M059J (cell line): ENCODE results near the gene EXOC4. TPM values are rescaled to one million over a fixed set of nuclear protein-coding genes. Genes with fewer than 3 reads are reported as not detected.
"Not testable (repeated sequence)": the region's sequence is repeated elsewhere in the genome, so short reads cannot be mapped to it uniquely, and the experiment has no call there.

Source experiments
- DNase-seq: peaks from one replicate; pipeline ENCODE4 v3.0.0-alpha.2; 2012; ENCODE audit warnings: low read depth
- total RNA-seq: library from RNA; depleted of rRNA; stranded (reverse); fragments of >200 nt; shearing (Covaris generic); gene quantifications from 2 replicates; pipeline ENCODE4 v1.2.3, GENCODE V29; 2014

Gene EXOC4
- total RNA-seq, 1 experiment from 2014 or later, result 70.5 TPM

- no peak for DNase-seq
These were observed 727.9 kb downstream of the EXOC4 start for GRCh38 chr7:133980804-133981203.

GRCh38 chr7:133983685-133984419, 731.0 kb downstream of the EXOC4 start:
- DNase-seq, result no peak

GRCh38 chr7:133985300-133985699, 732.4 kb downstream of the EXOC4 start:
- no peak for DNase-seq

GRCh38 chr7:133987582-133987981, 734.7 kb downstream of the EXOC4 start:
- no peak for DNase-seq

GRCh38 chr7:133993547-133993946, 740.7 kb downstream of the EXOC4 start:
- no peak for DNase-seq

GRCh38 chr7:133994100-133994499, 741.2 kb downstream of the EXOC4 start:
- DNase-seq, result not testable (repeated sequence)

GRCh38 chr7:133997463-133997862, 744.6 kb downstream of the EXOC4 start:
- no peak for DNase-seq

GRCh38 chr7:133999178-133999577, 746.3 kb downstream of the EXOC4 start:
- no peak for DNase-seq

- DNase-seq, result no peak
These were observed 752.1 kb downstream of the EXOC4 start for GRCh38 chr7:134004829-134005505.

- no peak for DNase-seq
These were observed 756.6 kb downstream of the EXOC4 start for GRCh38 chr7:134009314-134010110.

GRCh38 chr7:134013249-134013648, 760.4 kb downstream of the EXOC4 start:
- no peak for DNase-seq

- DNase-seq, result peak; percentile 31
These were observed 762.1 kb downstream of the EXOC4 start for GRCh38 chr7:134014935-134015334.

GRCh38 chr7:134016223-134016941, 763.5 kb downstream of the EXOC4 start:
- peak; percentile 39 for DNase-seq

GRCh38 chr7:134016942-134017303, 764.0 kb downstream of the EXOC4 start:
- DNase-seq, result no peak

- DNase-seq, result no peak
These were observed 765.4 kb downstream of the EXOC4 start for GRCh38 chr7:134018306-134018705.

GRCh38 chr7:134019251-134019650, 766.4 kb downstream of the EXOC4 start:
- DNase-seq, result no peak

GRCh38 chr7:134021836-134022235, 769.0 kb downstream of the EXOC4 start:
- no peak for DNase-seq

GRCh38 chr7:134022286-134022911, 769.5 kb downstream of the EXOC4 start:
- DNase-seq, result no peak

GRCh38 chr7:134024739-134025138, 771.9 kb downstream of the EXOC4 start:
- DNase-seq, result peak; percentile 3

- DNase-seq, result no peak
These were observed 776.0 kb downstream of the EXOC4 start for GRCh38 chr7:134028853-134029252.

GRCh38 chr7:134029743-134030142, 776.9 kb downstream of the EXOC4 start:
- DNase-seq, result no peak
